Measurements from ENCODE around the gene WASF2.

DNA sequence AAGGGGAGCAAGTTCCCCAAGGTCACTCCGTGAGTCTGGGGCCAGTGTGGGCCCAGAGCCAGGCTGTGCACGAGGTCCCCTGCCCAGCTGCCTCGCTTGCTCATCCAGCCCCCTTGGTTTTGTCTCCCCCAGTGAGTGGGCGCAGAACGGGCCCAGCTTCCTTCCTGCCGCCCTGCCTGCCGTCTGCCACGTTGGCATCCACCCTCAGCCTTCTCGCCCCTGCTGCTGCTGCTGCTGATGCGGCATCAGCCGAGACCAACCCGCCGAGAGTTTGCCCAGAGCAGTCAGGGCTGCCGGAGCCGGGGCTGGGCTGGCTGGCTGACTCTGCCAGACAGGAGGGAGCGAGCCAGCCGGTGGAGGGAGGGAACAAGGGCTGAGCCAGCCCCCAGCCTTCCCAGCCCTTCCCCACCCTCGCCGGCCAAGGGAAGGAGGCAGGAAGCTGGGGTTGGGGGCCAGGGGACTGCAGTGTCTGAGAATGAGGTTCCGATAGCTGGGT lies 31.4 kb upstream of the WASF2 start:
- no peak for TF ChIP-seq POLR2A (IDR thresholded peaks at IDR 0.05)
- TF ChIP-seq, protein P1, sequence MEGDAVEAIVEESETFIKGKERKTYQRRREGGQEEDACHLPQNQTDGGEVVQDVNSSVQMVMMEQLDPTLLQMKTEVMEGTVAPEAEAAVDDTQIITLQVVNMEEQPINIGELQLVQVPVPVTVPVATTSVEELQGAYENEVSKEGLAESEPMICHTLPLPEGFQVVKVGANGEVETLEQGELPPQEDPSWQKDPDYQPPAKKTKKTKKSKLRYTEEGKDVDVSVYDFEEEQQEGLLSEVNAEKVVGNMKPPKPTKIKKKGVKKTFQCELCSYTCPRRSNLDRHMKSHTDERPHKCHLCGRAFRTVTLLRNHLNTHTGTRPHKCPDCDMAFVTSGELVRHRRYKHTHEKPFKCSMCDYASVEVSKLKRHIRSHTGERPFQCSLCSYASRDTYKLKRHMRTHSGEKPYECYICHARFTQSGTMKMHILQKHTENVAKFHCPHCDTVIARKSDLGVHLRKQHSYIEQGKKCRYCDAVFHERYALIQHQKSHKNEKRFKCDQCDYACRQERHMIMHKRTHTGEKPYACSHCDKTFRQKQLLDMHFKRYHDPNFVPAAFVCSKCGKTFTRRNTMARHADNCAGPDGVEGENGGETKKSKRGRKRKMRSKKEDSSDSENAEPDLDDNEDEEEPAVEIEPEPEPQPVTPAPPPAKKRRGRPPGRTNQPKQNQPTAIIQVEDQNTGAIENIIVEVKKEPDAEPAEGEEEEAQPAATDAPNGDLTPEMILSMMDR (IDR thresholded peaks at IDR 0.05) = no peak
